ENCODE data around the gene C1QC.

The C1QC gene

GRCh38 chr1:22615886-22616285 lies 27.5 kb upstream of the C1QC start:
- TF ChIP-seq CTCF (conservative IDR thresholded peaks at IDR 0.05; ENCODE audit: control insufficient read depth, insufficient read depth, low read depth, low read length) = no peak
- DNase-seq (ENCODE audit: low read depth) = no peak
- H3K4me3 ChIP-seq (ENCODE audit: control insufficient read depth, low read depth, low read length) = no peak overlapping the region

GRCh38 chr1:22616571-22616970 lies 26.9 kb upstream of the C1QC start:
- H3K4me3 ChIP-seq (ENCODE audit: control insufficient read depth, low read depth, low read length) = no peak overlapping the region
- no peak for DNase-seq (ENCODE audit: low read depth)
- TF ChIP-seq CTCF (conservative IDR thresholded peaks at IDR 0.05; ENCODE audit: control insufficient read depth, insufficient read depth, low read depth, low read length) = no peak

GRCh38 chr1:22618056-22618455 lies 25.4 kb upstream of the C1QC start:
- TF ChIP-seq CTCF (conservative IDR thresholded peaks at IDR 0.05; ENCODE audit: control insufficient read depth, insufficient read depth, low read depth, low read length) = no peak
- H3K4me3 ChIP-seq (ENCODE audit: control insufficient read depth, low read depth, low read length) = no peak overlapping the region
- no peak for DNase-seq (ENCODE audit: low read depth)

GRCh38 chr1:22619252-22619651 lies 24.2 kb upstream of the C1QC start:
- TF ChIP-seq CTCF (conservative IDR thresholded peaks at IDR 0.05; ENCODE audit: control insufficient read depth, insufficient read depth, low read depth, low read length) = no peak
- no peak for DNase-seq (ENCODE audit: low read depth)
- H3K4me3 ChIP-seq (ENCODE audit: control insufficient read depth, low read depth, low read length) = no peak overlapping the region

GRCh38 chr1:22619798-22620197 lies 23.6 kb upstream of the C1QC start:
- no peak for DNase-seq (ENCODE audit: low read depth)
- no peak overlapping the region for H3K4me3 ChIP-seq (ENCODE audit: control insufficient read depth, low read depth, low read length)
- no peak for TF ChIP-seq CTCF (conservative IDR thresholded peaks at IDR 0.05; ENCODE audit: control insufficient read depth, insufficient read depth, low read depth, low read length)

- TF ChIP-seq CTCF (conservative IDR thresholded peaks at IDR 0.05; ENCODE audit: control insufficient read depth, insufficient read depth, low read depth, low read length) = no peak
- DNase-seq (ENCODE audit: low read depth) = no peak
- H3K4me3 ChIP-seq (ENCODE audit: control insufficient read depth, low read depth, low read length) = no peak overlapping the region
Measured at GRCh38 chr1:22621761-22622160, 21.7 kb upstream of the C1QC start.

GRCh38 chr1:22625262-22625925 lies 18.0 kb upstream of the C1QC start:
- no peak for DNase-seq (ENCODE audit: low read depth)
- H3K4me3 ChIP-seq (ENCODE audit: control insufficient read depth, low read depth, low read length) = no peak overlapping the region
- no peak for TF ChIP-seq CTCF (conservative IDR thresholded peaks at IDR 0.05; ENCODE audit: control insufficient read depth, insufficient read depth, low read depth, low read length)

All from fibroblast of mammary gland (primary cell).